ENCODE data around the gene USP22.

USP22 gene

GRCh38 chr17:21005367-21005766 is 37.4 kb downstream of the USP22 start:
- Histone ChIP-seq H3K27ac (no peak overlapping the region), H3K4me3 (no peak overlapping the region)

- H3K27ac ChIP-seq: peak overlapping the region in 1 of 21 experiments; percentile 49
- H3K4me3 ChIP-seq: no peak overlapping the region
Measured at GRCh38 chr17:21004016-21004930, 38.5 kb downstream of the USP22 start.

DNA sequence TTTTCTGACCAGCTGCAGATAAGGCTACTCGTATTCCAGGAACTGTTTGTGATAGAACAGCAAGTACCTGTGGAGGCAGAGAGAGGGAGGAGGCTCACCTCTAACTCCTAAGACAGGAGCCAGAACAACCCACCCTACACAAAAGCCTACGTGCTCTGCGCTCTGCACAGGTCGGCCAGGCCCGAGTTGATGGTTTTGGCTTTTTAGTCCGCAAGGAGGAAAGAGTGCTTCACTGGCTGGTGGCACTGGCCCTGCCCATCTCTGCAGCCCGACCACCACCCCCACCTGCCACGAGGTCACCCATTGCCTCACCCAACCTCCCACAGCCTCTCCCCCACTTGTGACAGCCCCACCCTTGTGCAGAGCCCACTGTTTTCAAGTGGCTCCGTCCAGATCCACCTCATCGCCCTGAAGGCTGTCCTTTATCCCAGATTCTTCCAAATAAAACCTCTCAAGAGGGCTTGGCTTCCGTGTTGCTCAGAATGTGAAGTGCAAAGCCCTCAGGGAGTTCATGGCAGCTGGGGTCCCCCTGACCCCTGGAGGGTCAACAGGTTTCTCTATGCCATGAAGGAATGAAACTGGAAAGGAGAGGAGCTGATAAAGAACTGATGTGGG is 39.7 kb downstream of the USP22 start:
- Histone ChIP-seq H3K27ac (no peak overlapping the region), H3K4me3 (no peak overlapping the region)

- no peak overlapping the region for H3K4me3 ChIP-seq
- H3K27ac ChIP-seq: peak overlapping the region in 2 of 21 experiments; percentile 19 to 21
Measured at GRCh38 chr17:21002309-21003006, 40.4 kb downstream of the USP22 start.

DNA sequence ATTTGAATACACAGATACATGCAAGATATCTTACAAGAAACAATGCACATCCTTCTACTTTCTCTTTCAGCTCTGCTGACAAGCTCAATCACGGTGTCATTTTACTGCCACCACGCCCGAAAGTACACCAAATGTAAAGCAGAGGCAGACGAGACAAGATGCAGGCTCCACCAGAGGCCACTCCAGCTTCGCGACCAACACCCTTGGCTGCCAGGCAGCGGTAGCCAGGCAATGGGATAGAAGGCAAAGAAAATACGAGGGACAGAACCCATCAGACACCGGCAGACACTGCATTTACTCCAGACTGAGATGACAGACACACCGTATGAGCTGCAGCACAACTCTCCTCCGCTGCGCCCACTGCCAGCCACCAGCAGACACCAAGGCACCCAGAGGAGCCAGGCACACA is 41.0 kb downstream of the USP22 start:
- Histone ChIP-seq H3K4me3 (no peak overlapping the region), H3K27ac (peak overlapping the region in 2 of 21 experiments; percentile 19 to 21)

DNA sequence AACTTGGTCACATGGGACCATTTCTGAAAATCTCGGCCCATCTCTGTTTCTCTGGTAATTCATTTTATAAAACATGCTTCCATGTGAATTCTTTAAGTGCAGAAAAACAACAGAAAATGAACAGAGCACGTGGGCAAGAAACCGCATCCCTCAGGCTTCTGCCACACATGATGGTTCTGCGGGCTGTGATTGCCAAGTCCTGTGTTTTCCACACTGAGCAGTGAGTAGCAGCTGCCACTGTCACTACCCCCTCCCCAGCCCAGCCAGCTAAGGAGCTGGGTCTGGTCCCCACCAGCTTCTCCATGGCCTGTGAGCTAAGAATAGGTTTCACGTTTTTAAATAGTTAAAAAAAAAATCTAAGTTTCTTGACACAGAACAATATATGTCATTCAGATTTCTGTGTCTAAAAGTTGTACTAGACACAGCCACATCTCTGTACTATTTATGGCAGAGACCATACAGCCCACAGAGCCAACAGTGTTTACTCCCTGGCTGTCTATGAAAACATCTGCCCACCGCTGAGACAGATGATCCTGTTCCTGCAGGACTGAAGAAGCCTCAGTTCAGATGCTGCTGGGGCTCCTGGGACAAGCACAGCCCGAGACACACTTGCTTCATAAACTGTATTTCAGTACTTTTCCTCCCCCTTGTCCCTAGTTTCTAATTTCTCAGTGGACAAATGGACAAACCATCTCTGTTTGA is 41.5 kb downstream of the USP22 start:
- no peak overlapping the region for H3K4me3 ChIP-seq
- no peak overlapping the region for H3K27ac ChIP-seq

- H3K4me3 ChIP-seq: no peak overlapping the region
- H3K27ac ChIP-seq: peak overlapping the region in 1 of 21 experiments; percentile 21
Measured at GRCh38 chr17:20999841-21000532, 42.8 kb downstream of the USP22 start.

- no peak overlapping the region for H3K4me3 ChIP-seq
- H3K27ac ChIP-seq: no peak overlapping the region
Measured at GRCh38 chr17:20999044-20999573, 43.7 kb downstream of the USP22 start.

DNA sequence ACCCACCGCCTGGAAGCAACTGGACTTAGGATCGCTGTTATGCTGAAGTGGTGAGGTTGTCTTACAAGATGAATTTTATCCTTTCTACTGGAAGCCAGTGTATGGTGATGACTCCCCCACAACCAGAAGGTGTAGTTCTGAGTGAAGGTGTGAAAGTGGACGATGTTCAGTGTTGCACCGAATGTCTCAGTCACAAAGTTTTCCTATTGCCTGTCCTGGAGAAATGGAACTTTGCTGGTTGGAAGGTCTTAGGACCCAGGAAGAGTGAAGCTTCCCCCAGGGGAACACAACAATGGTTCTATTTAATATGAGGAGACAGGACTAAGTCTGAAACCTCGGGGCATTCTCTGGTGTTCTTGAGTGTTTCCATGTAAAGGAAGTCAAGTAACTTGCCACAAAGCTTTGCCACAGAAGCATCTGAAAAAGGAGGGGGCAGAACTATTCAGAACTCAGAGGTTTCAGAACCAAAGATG is 44.2 kb downstream of the USP22 start:
- Histone ChIP-seq H3K4me3 (no peak overlapping the region), H3K27ac (no peak overlapping the region)

DNA sequence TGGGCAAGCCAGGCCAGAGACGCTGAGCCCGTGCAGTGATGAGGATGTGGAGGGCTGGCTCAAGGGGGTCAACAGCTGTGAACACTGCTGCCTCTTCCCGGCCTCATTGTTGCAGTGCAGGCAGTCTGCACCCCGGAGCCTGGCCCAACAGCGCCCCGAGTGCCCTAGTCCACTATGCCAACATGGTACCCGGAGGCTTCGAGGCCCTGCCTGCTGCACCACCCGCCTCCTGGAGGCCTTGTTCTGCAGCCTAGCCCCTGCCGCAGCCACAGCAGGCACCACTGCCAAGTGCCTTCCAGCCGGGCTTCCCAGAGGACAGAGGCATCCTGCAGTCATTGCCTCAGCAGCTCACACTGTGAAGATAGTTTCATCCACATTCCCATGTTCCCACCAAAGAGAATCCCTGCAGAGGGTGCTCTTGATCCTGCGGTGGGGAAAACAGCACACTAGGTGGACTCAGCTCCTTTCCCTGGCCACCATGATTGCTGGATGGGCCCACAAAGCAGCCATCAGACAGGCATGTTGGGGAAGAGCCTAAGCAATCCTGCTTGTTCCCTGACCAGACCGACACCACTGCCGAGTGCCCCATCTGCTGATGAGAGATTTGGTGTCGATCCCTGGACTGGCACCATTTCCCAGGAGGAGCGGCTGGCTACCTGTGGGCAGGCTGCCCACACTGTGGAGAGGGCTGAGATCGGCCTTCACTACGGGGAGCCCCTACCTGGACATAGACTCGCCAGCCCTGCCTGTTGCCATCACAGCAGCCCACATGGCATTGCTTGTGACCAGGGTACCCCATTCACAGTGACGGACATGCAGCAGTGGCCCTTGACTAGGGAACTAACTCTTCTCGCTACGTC is 44.9 kb downstream of the USP22 start:
- no peak overlapping the region for H3K4me3 ChIP-seq
- peak overlapping the region in 1 of 21 experiments; percentile 27 for H3K27ac ChIP-seq

DNA sequence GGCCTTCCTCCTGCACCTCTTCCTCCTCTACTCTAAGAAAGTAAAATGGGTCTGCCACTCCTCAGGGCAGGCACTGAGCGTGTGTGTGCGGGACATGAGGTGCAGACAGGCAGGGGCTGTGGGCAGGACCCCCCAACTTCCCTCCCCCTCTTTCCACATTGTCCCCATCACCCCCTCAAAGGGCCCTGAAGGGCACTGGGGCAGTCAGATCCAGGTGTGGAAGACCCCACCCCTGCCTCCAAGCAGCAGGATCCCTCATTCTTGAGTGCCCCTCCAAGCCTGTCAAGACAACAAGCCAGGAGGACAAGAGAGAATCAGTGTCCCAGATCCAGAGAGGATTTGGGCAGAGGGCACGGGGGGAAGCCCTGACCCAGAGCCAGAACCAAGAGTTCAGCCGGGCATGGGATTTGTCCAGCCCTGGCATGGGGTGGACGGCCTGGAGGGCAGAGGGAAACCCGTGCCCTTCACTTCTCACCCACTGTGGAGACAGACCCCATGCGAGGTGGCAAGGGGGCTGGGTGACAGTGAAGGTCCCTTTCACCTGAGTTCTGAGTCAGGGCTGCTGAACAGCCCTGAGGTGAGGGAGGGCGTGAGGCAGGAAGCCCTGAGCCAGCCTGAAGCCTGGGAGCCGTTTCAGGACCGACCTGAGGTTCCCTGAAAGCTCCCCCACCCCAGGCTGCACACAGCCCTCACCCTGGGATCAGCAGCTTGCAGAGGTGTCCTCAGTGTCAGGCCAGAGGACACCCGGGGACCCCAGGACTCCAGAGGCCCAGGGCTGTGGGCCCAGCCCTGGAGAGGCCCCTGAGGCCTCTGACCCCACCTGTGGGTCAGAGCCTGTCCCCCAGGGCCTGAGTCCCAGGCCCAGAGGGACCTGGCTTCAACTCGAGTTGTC is 45.8 kb downstream of the USP22 start:
- no peak overlapping the region for H3K4me3 ChIP-seq

DNA sequence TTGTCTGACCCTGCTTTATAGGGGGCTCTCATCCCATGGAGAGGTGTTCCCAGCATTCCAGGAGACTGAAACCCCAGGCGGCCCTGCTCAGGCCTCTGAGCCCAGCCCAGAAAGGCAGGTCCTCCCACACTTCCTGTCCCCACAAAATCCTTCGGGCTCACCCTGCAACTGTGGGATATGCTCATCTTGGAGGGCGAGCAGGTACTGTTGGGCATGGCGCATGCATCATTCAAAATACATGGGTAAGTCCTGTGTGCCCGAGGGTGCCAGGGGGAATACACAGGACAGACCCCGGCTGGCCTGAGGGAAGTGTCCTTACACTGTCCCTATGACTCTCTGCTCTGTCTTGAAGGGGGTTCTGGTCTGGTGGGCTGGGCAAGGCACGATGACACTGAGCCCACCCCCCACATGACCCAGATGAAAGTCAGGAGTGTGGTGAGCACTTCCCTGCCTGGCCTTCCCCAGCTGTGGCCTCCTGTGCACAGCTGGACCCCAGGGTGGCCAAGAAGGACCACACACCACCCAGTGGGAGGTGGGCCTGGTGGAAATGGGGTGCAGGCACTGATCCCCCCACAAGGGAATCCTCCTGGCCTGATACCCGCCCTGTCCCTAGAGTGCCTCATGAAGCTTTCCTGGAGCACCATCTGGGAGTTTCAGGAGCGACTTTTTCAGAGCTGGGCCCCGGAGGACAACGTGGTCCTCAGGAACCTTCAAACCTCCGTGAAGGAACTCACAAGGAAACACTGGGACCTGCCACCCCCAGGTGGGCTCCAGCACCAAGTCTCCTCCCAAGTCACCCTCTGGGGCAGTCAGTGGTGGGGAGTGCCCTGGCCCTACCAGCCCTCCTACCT is 46.7 kb downstream of the USP22 start:
- Histone ChIP-seq H3K27ac (no peak overlapping the region), H3K4me3 (no peak overlapping the region)

More for the DNA sequence above, 45.8 kb downstream of the USP22 start:
- peak overlapping the region in 1 of 21 experiments; percentile 27 for H3K27ac ChIP-seq

DNA sequence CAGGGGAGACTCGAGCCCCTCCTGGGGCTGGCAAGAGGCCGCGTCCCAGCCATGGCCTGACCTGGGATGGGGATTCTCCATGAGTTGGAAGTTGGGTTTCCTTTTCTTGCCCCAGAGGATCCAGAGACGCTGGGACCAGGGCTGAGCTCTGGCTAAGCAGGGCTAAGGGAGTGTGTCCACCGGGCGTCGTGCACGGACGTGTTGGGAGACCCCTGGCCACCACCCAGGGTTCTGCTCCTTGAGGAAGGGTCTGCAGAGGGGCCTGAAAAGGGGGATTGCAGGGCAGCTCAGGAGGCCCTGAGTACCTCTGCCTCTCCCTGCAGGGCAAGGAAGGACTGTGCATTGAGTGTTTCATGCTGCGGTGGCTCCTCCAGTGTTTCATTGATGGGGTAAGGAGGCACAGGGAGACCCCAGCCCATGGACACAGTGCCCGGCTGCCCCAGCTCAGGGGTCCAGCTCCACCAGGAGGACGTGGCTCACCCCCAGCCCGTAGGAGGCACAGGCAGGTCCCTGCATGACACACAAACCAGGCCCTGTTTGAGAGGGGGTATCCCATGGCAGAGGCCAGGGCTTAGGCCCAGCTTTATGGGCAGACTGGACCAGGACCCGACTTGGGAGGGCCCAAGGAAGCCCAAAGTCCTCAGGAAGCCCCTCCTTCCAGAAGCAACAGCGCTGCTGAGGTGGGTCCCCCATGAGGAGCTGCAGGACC is 47.5 kb downstream of the USP22 start:
- H3K27ac ChIP-seq: no peak overlapping the region

DNA sequence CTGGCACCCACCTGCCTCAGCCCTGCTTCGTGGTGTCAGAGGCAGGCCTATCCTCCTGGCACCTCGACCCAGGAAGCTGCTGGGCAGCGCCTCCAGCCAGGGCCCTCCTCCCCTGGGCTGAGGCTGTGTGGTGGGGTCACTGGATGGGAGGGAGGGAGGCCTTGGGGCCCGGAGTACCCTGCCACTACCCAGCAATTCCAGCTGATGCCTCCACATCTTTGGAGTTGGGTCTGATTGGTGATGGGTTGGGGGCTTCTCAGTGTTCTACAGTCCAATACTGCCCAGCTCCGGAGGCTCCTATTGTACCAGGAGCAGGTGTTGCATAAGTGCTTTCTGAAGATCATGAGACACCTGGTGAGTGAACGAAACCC is 48.0 kb downstream of the USP22 start:
- H3K4me3 ChIP-seq: no peak overlapping the region
- H3K27ac ChIP-seq: no peak overlapping the region

More for the DNA sequence above, 47.5 kb downstream of the USP22 start:
- H3K4me3 ChIP-seq: no peak overlapping the region
